HL-60/S4 treated with retinoic acid at 250 ng/mL for 4 days and 3 days (cell line): Measurements from ENCODE around the gene SYTL3.

Experiments used
- in situ Hi-C: fragments of 300-500 bp; cut with MboI; formaldehyde crosslinking; loops from 2 replicates; pipeline ENCODE4 v1.7.0; 2022; ENCODE audit warnings: low sequenced_read_pairs

The SYTL3 gene

DNA sequence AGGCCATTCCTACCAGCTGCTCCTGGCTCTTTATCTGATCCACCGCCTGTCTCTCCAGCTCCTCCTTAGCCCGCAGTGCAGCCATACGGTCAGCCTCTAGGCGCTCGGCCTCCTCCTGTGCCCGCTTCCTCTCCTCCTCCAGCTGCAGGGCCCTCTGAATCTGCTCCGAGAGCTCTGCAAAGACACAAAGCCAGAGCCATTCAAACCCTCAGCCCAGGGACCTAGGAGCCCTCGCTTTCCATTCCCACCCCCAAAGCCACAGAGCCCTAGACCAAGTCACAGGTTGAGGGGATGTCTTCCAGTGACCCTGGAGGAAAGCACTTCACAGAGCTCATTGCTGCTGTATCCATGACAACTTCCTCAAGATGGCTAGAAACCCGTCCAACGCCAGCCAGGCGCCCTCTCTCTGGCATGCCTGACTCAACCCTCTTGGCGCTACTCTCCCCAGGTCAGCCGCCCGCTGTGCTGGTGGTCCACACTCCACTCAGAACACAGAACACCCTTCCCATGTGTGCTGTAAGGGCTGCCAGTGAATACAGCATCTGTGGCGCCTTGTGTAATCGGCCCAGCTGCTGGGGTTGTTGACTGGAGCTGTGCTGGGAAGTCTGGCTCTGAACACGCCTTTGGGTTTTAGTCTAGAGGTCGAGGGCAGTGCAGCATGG lies 120.0 kb downstream of the SYTL3 start:
- in situ Hi-C loops: no loop called here

DNA sequence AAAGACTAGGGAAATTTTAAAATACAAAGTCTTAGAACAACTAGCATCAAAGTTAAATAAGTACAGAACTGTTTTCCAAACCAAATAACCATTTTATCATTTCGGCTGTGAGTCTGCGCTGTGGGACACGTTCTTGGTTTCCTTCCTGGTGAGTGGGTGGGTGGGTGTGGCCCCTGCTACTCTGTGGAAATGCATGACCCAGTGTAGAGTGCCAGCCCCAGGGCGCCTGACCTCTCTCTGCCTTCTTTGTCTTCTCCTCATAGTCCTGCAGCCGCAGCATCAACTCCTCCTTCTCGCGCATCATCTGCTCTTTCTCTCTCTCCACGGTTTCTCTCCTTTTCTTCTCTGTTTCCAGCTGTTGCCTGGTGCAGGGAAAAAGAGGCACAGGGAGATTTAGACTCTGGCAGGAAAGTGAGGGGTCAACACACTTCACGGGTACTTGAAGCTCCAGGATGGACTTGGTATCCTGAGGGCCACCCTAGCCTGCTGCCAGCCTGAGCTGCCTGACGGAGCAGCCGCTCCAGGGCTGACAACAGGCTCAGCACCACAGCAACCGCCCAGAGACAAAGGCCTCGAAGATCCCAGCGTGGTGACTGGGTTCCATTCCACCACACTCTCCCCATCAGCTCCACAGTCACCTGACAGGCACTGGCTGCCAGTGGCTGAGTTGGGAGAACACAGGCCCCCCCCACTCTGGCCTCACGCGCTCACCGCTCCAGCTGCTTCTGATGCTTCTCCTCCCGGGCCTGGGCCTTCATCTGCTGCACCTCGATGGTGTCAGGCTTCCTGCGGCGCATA lies 120.9 kb downstream of the SYTL3 start:
- in situ Hi-C loops: no loop called here

- in situ Hi-C loops: no loop called here
These were observed 121.7 kb downstream of the SYTL3 start for GRCh38 chr6:158771399-158772152.

- in situ Hi-C loops: no loop called here
These were observed 122.3 kb downstream of the SYTL3 start for GRCh38 chr6:158772172-158772571.

DNA sequence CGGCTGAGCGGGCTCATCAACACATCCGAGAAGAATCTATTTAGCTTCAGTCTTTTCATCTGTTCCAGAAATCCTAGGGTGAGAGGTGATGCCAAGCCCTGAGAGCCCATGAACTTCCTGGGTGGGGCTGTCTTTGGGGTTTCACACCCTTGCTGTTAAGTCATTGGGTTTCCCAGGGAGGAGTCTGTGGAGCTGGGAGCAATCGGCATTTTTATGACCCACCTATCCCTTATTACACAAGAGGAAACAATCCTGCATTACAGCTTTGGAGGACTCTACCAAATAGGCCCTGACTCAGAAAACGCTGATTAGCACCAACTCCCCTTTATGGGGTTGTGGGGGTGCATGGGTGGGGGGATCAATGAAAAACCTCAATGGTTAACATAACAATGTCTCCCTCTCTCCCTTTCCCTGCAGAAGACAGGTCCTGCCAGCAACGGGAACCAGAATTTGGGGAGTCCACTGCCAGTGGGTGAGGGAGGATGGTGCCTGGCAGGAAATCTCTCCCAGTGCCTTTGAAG lies 123.1 kb downstream of the SYTL3 start:
- in situ Hi-C loops: no loop called here

- in situ Hi-C loops: no loop called here
These were observed 124.0 kb downstream of the SYTL3 start for GRCh38 chr6:158773581-158774449.

DNA sequence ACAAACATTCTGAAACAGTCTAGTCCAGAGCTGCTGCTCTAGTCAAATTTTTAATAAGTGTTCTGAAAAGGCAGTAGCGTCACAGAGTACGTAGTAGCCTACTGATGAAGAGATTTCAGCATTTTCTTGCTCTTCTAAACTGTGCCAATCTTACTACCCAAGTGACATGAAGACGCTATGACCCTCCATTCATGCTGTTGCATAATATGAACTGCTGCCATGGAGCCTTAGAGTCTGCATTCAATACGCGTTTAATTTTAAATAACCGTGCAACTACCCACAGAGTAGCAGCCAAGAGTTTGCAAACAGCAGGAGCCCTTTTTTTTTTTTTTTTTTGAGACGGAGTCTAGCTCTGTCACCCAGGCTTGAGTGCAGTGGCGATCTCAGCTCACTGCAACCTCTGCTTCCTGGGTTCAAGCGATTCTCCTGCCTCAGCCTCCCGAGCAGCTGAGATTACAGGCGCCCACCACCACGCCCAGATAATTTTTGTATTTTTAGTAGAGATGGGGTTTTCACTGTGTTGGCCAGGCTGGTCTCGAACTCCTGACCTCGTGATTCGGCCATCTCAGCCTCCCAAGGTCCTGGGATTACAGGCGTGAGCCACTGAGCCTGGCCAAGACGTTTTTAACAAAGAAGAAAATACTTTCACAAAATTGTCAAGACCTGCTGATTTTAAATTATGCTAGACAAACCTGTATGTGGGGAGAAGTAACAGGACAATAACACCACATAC lies 125.0 kb downstream of the SYTL3 start:
- in situ Hi-C loops: no loop called here

DNA sequence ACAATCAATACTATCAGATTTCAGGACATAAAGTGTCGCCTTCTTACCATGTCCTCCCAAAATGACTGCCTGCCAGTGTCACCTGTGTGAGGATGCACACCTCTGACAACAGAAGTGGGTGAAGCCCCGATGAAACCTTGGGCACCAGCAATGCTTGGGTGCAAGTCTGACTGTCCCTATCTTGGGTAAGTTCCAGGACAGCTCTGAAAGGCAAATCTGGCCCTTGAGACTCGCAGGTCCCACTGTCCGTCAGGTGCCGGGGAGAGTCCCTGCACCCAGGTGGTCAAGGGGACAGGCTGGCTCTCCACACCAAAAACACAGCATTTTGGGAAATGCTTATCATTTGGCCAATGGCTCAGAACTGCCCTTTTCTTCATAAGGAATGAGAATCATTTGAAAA lies 126.0 kb downstream of the SYTL3 start:
- in situ Hi-C loops: no loop called here

GRCh38 chr6:158776737-158777136 lies 126.9 kb downstream of the SYTL3 start:
- in situ Hi-C loops: no loop called here

DNA sequence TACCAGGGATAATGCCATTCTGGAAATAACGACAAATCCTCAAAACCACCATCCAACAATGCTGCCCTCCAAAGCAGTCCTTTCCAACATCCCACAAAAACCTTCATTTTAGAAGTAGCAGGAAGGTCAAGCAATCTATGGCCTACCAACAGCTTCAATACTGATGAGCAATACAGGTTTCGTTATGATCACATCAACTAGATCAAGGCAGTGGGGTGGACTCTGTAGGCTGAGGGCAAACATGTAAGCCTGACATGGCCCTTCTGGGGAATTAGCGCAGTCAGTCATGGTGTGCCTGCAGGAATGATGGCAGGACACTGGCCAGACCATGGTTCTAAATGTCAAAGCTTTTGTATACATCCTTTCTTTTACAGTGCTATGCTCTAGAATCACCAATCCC lies 127.7 kb downstream of the SYTL3 start:
- in situ Hi-C loops: no loop called here

GRCh38 chr6:158778005-158778527 lies 128.2 kb downstream of the SYTL3 start:
- in situ Hi-C loops: no loop called here

GRCh38 chr6:158780246-158780884 lies 130.5 kb downstream of the SYTL3 start:
- in situ Hi-C loops: no loop called here

GRCh38 chr6:158780988-158781691 lies 131.3 kb downstream of the SYTL3 start:
- in situ Hi-C loops: no loop called here

GRCh38 chr6:158781692-158782373 lies 132.0 kb downstream of the SYTL3 start:
- in situ Hi-C loops: no loop called here

- in situ Hi-C loops: no loop called here
These were observed 132.7 kb downstream of the SYTL3 start for GRCh38 chr6:158782432-158783166.

DNA sequence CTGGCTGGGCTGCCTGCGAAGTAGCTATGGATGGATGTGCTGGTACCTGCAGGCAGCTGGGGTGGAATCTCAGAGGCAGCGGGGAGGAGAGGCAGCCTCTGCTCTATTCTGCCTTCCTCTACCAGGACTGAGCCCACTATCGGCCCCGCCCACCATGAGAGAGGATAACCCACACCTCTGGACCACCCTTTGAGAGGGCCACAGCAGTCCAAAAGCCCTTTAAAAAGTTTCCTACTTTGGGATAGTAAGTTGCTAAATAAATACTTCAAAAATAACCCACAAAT lies 133.3 kb downstream of the SYTL3 start:
- in situ Hi-C loops: no loop called here

DNA sequence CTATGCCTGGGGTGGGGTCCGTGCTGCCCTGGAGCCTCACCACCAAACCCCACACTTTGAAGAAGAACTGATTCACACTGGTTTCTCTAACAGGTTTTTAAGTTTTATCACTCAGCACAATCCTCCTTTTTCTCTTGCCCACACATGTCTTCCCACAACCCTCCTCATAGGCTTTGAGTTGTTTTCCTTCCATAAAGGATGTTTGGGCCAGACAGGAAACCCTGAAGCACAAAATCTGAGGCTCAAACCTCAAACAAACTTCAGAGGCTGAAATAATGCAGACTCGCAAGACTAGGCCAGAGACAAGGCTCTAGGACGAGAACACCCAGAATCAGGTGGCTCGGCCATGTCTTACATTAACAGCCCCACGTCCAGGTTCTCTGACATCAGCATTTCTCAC lies 134.0 kb downstream of the SYTL3 start:
- in situ Hi-C loops: no loop called here

DNA sequence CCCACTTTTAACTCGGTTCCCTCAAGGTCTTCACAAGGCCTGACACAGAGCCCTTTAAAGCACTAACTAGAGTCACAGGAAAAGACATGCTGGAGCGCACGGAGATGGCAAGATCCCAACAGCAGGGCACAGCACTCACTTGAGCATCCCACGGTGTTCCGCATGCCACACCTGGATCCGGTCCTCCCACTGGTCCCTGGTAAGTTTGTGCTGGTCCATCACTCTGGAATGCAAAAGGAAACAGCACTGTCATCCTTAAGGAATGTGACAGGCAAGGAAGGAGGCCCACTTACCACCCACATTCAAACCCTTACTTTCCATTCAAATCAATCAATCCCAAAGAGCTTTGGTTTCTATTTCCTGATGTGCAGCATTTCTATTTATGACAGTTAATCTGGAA lies 134.7 kb downstream of the SYTL3 start:
- in situ Hi-C loops: no loop called here
